ENCODE measurements around the gene ROR2.

The ROR2 gene

DNA sequence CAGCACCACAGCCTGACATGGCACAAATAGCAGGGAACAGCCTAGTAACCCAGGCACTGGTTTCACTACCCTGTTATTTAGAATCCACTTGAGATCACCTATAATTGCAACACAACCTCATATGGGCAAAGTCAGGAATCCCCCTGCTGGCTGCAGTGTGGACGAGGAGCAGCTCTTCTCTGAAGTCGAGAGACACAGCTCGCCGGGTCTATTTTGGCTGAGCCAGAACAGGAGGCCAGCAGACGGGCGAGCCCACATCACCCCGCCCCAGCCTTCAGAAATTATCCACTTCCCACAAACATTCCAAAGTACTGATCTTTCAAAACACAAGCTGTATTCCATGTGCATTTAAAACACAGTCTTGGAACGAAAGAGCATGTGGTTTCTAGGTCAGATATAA is 179.0 kb downstream of the ROR2 start:
- peaks cover 53% of the 10 kb centered on the region for H3K27me3 ChIP-seq (ENCODE audit: control insufficient read depth, insufficient read depth, low read length)
- H3K9me3 ChIP-seq (replicated peaks; ENCODE audit: low read length): no peaks in the 10 kb centered on the region
- H3K4me1 ChIP-seq (ENCODE audit: control insufficient read depth, insufficient read depth, low read length): peaks cover 16% of the 10 kb centered on the region
- no peak overlapping the region for H3K9ac ChIP-seq (ENCODE audit: low read depth, low read length)
- H3K4me3 ChIP-seq (ENCODE audit: low read length): no peak overlapping the region
- peak overlapping the region; percentile 41 for H3K4me2 ChIP-seq (ENCODE audit: low read length)
- no peaks in the 10 kb centered on the region for H3K36me3 ChIP-seq (ENCODE audit: insufficient read depth, low read length)

DNA sequence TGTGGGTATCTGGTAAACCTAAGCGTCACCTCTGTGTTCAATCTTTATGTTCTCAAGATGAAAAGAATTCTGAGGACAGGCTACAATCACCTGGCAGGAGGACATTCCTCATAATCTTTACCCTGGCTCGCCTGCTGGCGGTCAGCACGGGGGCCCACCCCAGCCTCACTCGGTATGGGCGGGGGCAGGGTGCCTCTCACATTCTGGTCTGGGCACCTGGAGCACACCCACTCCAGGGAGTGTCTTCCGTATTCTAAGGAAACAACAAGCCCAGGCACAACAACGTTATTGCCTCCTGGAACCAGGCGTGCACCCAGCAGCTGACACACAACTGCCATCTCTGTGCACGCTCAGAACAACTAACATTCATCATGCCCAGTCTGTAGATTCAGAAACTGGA is 179.8 kb downstream of the ROR2 start:
- H3K4me3 ChIP-seq (ENCODE audit: low read length): no peak overlapping the region
- no peaks in the 10 kb centered on the region for H3K9me3 ChIP-seq (replicated peaks; ENCODE audit: low read length)
- peaks cover 16% of the 10 kb centered on the region for H3K4me1 ChIP-seq (ENCODE audit: control insufficient read depth, insufficient read depth, low read length)
- no peak overlapping the region for H3K4me2 ChIP-seq (ENCODE audit: low read length)
- peaks cover 55% of the 10 kb centered on the region for H3K27me3 ChIP-seq (ENCODE audit: control insufficient read depth, insufficient read depth, low read length)
- H3K36me3 ChIP-seq (ENCODE audit: insufficient read depth, low read length): no peaks in the 10 kb centered on the region
- H3K9ac ChIP-seq (ENCODE audit: low read depth, low read length): no peak overlapping the region

DNA sequence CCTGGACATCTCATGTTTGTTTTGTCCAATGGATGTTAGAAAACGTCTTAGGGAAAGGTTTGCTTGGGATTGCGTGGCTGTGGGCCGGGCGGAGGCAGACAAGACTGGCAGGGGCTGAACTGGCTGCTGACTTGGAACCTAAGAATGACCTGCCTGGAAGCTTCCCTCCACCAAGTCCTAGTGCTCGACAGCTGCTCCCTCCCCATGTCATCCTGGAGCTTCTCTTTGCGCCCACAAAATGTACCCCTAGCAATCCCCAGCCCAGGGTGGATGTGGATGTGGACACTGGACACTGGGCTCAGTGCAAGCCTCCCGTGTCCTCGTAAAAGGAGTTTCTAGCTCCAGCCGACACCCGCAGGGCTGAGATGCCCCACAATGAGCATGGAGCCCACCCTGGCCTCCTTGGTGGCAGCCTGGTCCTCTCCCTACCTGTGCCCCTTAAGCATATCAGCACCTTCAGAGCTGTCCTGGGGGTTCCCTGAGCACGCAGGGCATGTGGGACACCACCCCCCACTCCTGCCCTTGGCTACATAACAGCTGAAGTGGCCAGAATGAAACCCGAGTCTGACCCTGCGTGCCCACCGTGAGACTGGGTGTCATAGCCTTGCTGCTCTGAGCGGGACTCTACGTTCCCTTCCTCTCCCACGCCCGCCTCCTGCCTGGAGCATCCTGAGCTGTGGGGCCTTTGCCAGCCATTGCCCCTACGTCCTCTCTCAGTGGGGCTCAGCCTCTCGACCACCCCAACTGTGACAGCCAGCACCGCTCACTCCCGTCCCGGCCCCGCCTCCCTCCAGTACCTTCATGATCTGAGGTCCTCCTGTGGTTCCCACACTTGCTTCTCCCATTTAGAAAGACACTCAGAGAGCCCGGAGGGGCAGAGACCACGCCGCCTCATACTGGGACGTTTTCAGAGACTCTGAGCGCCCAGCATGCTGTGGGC is 180.8 kb downstream of the ROR2 start:
- H3K27me3 ChIP-seq (ENCODE audit: control insufficient read depth, insufficient read depth, low read length): peaks cover 46% of the 10 kb centered on the region
- peaks cover 16% of the 10 kb centered on the region for H3K4me1 ChIP-seq (ENCODE audit: control insufficient read depth, insufficient read depth, low read length)
- no peak overlapping the region for H3K9ac ChIP-seq (ENCODE audit: low read depth, low read length)
- H3K4me2 ChIP-seq (ENCODE audit: low read length): no peak overlapping the region
- no peaks in the 10 kb centered on the region for H3K36me3 ChIP-seq (ENCODE audit: insufficient read depth, low read length)
- no peaks in the 10 kb centered on the region for H3K9me3 ChIP-seq (replicated peaks; ENCODE audit: low read length)
- H3K4me3 ChIP-seq (ENCODE audit: low read length): no peak overlapping the region

DNA sequence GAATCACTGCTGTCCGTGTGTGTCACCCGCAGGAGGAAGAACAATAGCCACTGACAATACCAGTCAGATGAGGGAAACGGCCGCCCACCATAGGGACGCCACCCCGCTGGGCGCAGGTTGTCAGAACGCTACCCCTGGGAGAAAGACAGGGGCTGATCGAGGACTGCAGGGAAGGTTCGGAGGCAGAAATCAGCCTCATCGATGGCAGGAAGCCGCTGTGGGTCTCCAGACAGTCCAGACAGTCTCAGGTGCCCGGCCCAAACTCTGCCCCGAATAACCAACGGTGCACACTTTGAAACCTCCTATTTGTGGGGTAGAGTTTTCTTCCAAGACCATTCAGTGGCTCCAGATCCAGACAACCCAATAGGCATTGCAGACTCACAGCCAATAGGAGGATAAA is 181.5 kb downstream of the ROR2 start:
- Histone ChIP-seq H3K9ac (ENCODE audit: low read depth, low read length) (no peak overlapping the region), H3K4me2 (ENCODE audit: low read length) (no peak overlapping the region), H3K4me3 (ENCODE audit: low read length) (no peak overlapping the region), H3K4me1 (ENCODE audit: control insufficient read depth, insufficient read depth, low read length) (peaks cover 16% of the 10 kb centered on the region), H3K9me3 (replicated peaks; ENCODE audit: low read length) (no peaks in the 10 kb centered on the region), H3K36me3 (ENCODE audit: insufficient read depth, low read length) (no peaks in the 10 kb centered on the region), H3K27me3 (ENCODE audit: control insufficient read depth, insufficient read depth, low read length) (peaks cover 44% of the 10 kb centered on the region)

DNA sequence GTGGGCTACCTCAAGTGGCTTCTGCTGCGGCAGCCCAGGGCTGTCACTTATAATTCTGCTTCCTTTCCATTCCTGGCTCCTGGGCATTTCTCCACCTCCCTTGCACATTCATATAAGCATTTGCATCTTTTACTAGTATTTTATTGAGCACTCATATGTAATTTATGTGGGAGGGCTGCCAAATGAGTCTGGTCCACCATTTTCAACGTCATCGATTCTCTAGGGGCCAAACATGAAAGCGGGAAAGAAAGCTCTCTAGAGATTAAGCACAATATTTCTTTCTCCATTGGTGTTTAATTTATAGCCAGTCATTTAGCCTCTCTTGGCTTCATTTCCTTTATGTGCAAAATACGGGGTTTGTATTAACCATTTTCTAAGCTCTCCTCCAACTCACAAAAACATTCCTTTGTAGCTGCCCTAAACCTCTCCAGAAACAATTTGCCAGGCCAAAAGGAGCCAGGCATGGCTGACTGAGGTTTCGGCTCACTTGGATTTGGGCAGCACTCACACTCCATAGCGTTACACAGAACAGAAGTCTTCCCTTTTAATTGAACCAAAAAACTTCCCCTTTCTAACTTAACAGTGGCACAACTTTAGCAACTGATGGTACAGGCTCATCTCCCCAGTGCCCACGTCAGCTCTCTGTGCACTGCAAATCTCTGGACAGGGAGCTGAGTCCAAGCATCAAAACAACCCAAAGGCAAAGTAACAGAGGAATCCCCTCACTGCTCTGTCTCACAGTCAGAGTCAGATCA is 183.5 kb downstream of the ROR2 start:
- Histone ChIP-seq H3K9me3 (replicated peaks; ENCODE audit: low read length) (no peaks in the 10 kb centered on the region), H3K4me3 (ENCODE audit: low read length) (no peak overlapping the region), H3K9ac (ENCODE audit: low read depth, low read length) (no peak overlapping the region), H3K4me1 (ENCODE audit: control insufficient read depth, insufficient read depth, low read length) (peaks cover 10% of the 10 kb centered on the region), H3K4me2 (ENCODE audit: low read length) (no peak overlapping the region), H3K27me3 (ENCODE audit: control insufficient read depth, insufficient read depth, low read length) (peaks cover 45% of the 10 kb centered on the region), H3K36me3 (ENCODE audit: insufficient read depth, low read length) (no peaks in the 10 kb centered on the region)

DNA sequence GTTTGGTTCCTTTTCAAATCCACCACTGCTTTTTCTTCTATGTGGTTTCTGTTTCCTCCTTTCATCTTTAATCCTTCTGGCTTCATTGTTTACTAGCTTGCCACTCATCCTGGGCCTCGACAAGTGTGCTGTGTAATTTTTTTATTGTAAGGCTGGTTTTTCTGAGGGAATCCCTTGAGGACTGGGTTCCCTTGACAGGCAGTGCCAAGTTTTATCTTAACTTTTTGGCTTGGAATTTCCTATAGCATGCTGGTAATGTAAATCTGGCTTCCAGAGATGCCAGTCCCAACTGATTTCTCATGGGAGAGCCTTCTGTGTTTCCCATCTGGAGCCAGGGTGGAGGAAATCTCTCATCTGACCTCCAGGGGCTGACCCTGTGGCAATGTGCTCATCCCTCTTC is 184.7 kb downstream of the ROR2 start:
- Histone ChIP-seq H3K36me3 (ENCODE audit: insufficient read depth, low read length) (no peaks in the 10 kb centered on the region), H3K27me3 (ENCODE audit: control insufficient read depth, insufficient read depth, low read length) (peaks cover 46% of the 10 kb centered on the region), H3K9me3 (replicated peaks; ENCODE audit: low read length) (no peaks in the 10 kb centered on the region), H3K9ac (ENCODE audit: low read depth, low read length) (no peak overlapping the region), H3K4me2 (ENCODE audit: low read length) (no peak overlapping the region), H3K4me3 (ENCODE audit: low read length) (no peak overlapping the region), H3K4me1 (ENCODE audit: control insufficient read depth, insufficient read depth, low read length) (no peaks in the 10 kb centered on the region)

DNA sequence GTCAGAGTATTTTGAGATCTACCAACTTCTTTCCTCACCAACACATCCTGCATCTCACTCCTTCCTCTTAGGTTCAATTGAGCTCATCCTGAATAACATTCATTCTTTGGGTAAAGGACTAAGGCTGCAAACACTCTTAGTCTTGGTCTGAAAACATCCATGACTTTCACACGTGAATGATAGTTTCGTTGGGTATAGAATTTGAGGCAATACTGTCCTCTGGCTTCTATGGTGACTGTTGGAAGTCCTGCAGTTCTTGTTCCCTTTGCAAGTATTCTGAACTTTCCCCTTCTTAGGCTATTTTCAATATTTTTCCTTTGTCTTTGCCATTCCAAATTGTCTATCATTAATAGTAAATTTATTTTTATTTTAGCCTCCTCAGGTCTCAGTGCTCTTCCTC is 185.4 kb downstream of the ROR2 start:
- Histone ChIP-seq H3K4me2 (ENCODE audit: low read length) (no peak overlapping the region), H3K4me3 (ENCODE audit: low read length) (no peak overlapping the region), H3K4me1 (ENCODE audit: control insufficient read depth, insufficient read depth, low read length) (no peaks in the 10 kb centered on the region), H3K9me3 (replicated peaks; ENCODE audit: low read length) (no peaks in the 10 kb centered on the region), H3K9ac (ENCODE audit: low read depth, low read length) (no peak overlapping the region), H3K27me3 (ENCODE audit: control insufficient read depth, insufficient read depth, low read length) (peaks cover 46% of the 10 kb centered on the region), H3K36me3 (ENCODE audit: insufficient read depth, low read length) (no peaks in the 10 kb centered on the region)

DNA sequence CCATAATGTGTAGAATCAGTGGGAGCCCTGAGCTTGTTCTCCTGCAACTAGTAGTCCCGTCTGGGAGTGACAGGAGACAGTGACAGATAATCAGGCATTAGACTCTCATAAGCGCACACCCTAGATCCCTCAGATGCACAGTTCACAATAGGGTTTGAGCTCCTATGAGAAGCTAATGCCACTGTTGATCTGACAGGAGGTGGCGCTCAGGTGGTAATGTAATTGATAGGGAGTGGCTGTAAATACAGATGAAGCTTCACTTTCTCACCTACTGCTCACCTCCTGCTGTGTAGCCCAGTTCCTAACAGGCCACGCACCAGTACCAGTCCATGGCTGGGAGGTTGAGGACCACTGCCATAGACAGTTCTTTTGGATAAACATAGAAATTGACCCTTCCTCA is 188.7 kb downstream of the ROR2 start:
- Histone ChIP-seq H3K9me3 (replicated peaks; ENCODE audit: low read length) (no peaks in the 10 kb centered on the region), H3K4me3 (ENCODE audit: low read length) (no peak overlapping the region), H3K4me2 (ENCODE audit: low read length) (no peak overlapping the region), H3K36me3 (ENCODE audit: insufficient read depth, low read length) (no peaks in the 10 kb centered on the region), H3K4me1 (ENCODE audit: control insufficient read depth, insufficient read depth, low read length) (no peaks in the 10 kb centered on the region), H3K27me3 (ENCODE audit: control insufficient read depth, insufficient read depth, low read length) (peaks cover 26% of the 10 kb centered on the region), H3K9ac (ENCODE audit: low read depth, low read length) (no peak overlapping the region)

DNA sequence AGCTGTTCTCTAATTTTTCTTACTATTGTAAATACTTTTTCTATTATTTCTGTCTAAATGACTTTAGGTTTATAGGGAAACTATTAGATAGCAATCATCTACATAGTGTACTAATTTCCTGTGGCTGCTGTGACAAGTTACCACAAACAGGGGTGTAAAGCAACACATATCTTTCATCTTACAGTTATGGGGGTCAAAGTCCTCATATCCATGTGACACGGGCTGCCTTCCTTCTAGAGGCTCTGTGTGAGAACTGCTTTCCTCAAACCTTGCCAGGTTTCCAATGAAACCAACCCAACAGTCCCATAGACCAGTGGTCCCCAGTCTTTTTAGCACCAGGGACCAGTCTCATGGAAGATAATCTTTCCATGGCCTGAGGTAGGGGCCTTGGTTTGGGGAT is 189.1 kb downstream of the ROR2 start:
- Histone ChIP-seq H3K4me1 (ENCODE audit: control insufficient read depth, insufficient read depth, low read length) (no peaks in the 10 kb centered on the region), H3K9ac (ENCODE audit: low read depth, low read length) (no peak overlapping the region), H3K9me3 (replicated peaks; ENCODE audit: low read length) (no peaks in the 10 kb centered on the region), H3K4me3 (ENCODE audit: low read length) (no peak overlapping the region), H3K36me3 (ENCODE audit: insufficient read depth, low read length) (no peaks in the 10 kb centered on the region), H3K4me2 (ENCODE audit: low read length) (no peak overlapping the region), H3K27me3 (ENCODE audit: control insufficient read depth, insufficient read depth, low read length) (peaks cover 22% of the 10 kb centered on the region)

DNA sequence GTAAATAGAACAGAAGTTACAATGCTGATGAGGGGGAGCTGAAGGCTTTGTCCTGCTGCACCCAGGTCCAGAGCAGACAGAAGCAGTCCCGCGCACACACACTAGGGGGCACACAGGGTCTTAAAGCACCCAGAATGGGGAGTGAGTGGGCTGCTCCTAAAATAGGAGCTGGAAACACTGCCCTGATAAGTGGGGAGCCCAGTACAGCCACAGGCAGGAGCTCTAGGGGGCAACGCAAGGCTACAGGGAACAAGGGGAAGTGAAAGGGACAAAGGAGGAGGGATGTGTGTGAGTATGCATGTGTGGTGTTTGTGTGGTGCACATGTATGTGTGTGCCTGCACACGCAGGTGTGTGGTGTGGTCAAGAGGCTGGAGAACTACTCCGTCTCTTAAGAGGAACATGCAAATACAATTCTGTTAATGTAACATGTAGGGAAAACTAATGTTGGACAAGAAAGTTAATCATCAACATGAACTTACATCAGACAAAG is 191.5 kb downstream of the ROR2 start:
- Histone ChIP-seq H3K4me1 (ENCODE audit: control insufficient read depth, insufficient read depth, low read length) (no peaks in the 10 kb centered on the region), H3K4me2 (ENCODE audit: low read length) (no peak overlapping the region), H3K36me3 (ENCODE audit: insufficient read depth, low read length) (no peaks in the 10 kb centered on the region), H3K4me3 (ENCODE audit: low read length) (no peak overlapping the region), H3K9ac (ENCODE audit: low read depth, low read length) (no peak overlapping the region), H3K27me3 (ENCODE audit: control insufficient read depth, insufficient read depth, low read length) (peaks cover 11% of the 10 kb centered on the region), H3K9me3 (replicated peaks; ENCODE audit: low read length) (no peaks in the 10 kb centered on the region)

DNA sequence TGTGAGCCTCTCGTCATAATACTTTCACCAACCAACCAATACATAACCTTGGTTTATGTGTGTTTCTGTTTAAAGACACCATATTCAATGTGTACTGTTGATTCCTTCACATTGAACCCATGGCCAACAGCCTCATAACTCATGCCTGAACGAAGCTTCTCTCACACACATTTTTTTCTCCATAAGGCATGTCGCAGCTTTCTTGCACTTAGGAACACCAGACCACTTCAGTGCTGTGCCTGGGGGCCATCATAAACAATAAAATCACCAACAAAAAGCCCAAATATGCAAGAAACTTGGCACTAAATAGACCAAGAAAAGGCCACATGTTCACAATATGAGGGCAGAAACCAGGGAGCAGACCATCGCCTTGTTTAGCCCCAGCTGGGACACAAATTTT is 192.2 kb downstream of the ROR2 start:
- H3K9ac ChIP-seq (ENCODE audit: low read depth, low read length): no peak overlapping the region
- H3K4me2 ChIP-seq (ENCODE audit: low read length): no peak overlapping the region
- H3K4me1 ChIP-seq (ENCODE audit: control insufficient read depth, insufficient read depth, low read length): no peaks in the 10 kb centered on the region
- peaks cover 10% of the 10 kb centered on the region for H3K27me3 ChIP-seq (ENCODE audit: control insufficient read depth, insufficient read depth, low read length)
- H3K36me3 ChIP-seq (ENCODE audit: insufficient read depth, low read length): no peaks in the 10 kb centered on the region
- no peaks in the 10 kb centered on the region for H3K9me3 ChIP-seq (replicated peaks; ENCODE audit: low read length)
- no peak overlapping the region for H3K4me3 ChIP-seq (ENCODE audit: low read length)
